WERI-Rb-1 (cell line): Measurements from ENCODE around the gene MYLK3.

Source experiments
- DNase-seq: peaks from one replicate; pipeline ENCODE4 v3.0.0-alpha.2; 2020
- H3K27ac ChIP-seq: fragments of 250-450 bp; sonication (Bioruptor Pico); 2 replicates; pipeline ENCODE4 v1.5.1; 2020; ENCODE audit warnings: mild to moderate bottlenecking, moderate library complexity
- H3K27me3 ChIP-seq: fragments of 250-450 bp; sonication (Bioruptor Pico); 2 replicates; pipeline ENCODE4 v1.5.1; 2021; ENCODE audit warnings: mild to moderate bottlenecking, low read depth, moderate library complexity; ENCODE audit not compliant: insufficient read depth, severe bottlenecking
- H3K36me3 ChIP-seq: fragments of 250-450 bp; sonication (Bioruptor Pico); 2 replicates; pipeline ENCODE4 v1.5.1; 2020; ENCODE audit warnings: mild to moderate bottlenecking, moderate library complexity
- H3K4me3 ChIP-seq: 2 replicates; pipeline ENCODE4 v1.5.1; 2011; ENCODE audit warnings: low read depth, mild to moderate bottlenecking, control low read depth, low read length
- H3K9me3 ChIP-seq: fragments of 250-450 bp; sonication (Bioruptor Pico); 2 replicates; pipeline ENCODE4 v1.5.1; 2021; ENCODE audit warnings: mild to moderate bottlenecking, moderate library complexity; ENCODE audit not compliant: severe bottlenecking
- TF ChIP-seq, protein P1 (sequence below): IDR thresholded peaks from 2 replicates; pipeline ENCODE4 v1.5.1; 2011; ENCODE audit warnings: low read depth, mild to moderate bottlenecking, control low read depth, inconsistent platforms, low read length

Gene MYLK3

DNA sequence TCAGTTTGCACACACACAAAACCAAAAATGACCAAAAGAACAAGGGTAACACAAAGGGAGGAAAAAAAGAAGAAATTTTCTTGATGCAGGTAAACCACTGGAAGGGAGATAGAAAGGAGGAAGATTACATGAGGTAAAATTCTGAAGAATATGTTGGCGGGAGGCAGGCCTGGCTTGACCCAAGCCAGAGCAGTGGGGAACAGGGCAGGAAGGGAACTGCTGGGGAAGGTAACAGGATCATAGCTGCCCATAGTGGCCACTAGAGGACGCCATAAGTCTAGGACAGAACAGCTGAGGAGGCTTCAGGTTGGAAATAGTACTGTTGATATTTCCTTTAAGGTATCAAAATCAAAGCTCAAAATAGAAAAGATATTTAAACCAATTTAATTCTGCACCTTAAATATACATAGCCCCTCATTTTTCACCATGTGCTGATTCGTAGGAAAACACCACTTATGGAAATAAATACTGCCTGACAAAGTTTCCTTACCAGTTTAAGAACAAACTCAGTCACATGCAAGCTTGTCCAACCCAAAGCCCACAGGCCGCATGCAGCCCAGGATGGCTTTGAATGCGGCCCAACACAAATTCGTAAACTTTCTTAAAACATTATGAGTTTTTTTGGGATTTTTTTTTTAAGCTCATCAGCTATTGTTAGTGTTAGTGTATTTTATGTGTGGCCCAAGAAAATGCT is 74.7 kb downstream of the MYLK3 start:
- peak; percentile 55 for DNase-seq
- TF ChIP-seq, protein P1, sequence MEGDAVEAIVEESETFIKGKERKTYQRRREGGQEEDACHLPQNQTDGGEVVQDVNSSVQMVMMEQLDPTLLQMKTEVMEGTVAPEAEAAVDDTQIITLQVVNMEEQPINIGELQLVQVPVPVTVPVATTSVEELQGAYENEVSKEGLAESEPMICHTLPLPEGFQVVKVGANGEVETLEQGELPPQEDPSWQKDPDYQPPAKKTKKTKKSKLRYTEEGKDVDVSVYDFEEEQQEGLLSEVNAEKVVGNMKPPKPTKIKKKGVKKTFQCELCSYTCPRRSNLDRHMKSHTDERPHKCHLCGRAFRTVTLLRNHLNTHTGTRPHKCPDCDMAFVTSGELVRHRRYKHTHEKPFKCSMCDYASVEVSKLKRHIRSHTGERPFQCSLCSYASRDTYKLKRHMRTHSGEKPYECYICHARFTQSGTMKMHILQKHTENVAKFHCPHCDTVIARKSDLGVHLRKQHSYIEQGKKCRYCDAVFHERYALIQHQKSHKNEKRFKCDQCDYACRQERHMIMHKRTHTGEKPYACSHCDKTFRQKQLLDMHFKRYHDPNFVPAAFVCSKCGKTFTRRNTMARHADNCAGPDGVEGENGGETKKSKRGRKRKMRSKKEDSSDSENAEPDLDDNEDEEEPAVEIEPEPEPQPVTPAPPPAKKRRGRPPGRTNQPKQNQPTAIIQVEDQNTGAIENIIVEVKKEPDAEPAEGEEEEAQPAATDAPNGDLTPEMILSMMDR: peak; percentile 93
- Histone ChIP-seq H3K36me3 (peaks cover 35% of the 10 kb centered on the region), H3K9me3 (no peaks in the 10 kb centered on the region), H3K27ac (no peak overlapping the region), H3K4me3 (no peak overlapping the region), H3K27me3 (no peaks in the 10 kb centered on the region)

DNA sequence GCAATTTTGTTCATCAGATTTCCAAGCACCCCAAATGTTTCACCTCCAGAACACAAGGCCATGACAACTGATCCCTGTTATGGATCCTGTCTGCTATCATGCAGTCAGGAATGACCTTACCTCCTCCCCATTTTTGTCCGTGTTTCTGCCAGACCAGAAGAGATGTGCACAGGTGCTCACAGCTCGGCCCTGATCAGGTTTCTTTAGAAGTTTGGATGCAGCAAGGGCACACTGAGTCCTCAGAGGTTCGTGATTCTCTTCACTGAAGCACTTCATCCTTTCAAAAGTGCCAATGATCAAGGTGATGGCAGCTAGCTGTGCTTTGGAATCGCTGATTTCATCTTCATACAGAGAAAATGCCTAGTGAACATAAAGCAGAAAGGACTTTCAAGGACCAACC is 86.0 kb downstream of the MYLK3 start:
- DNase-seq: no peak
- Histone ChIP-seq H3K9me3 (no peaks in the 10 kb centered on the region), H3K27me3 (no peaks in the 10 kb centered on the region), H3K4me3 (no peak overlapping the region), H3K36me3 (peaks cover 54% of the 10 kb centered on the region), H3K27ac (no peak overlapping the region)
- TF ChIP-seq, protein P1: no peak

DNA sequence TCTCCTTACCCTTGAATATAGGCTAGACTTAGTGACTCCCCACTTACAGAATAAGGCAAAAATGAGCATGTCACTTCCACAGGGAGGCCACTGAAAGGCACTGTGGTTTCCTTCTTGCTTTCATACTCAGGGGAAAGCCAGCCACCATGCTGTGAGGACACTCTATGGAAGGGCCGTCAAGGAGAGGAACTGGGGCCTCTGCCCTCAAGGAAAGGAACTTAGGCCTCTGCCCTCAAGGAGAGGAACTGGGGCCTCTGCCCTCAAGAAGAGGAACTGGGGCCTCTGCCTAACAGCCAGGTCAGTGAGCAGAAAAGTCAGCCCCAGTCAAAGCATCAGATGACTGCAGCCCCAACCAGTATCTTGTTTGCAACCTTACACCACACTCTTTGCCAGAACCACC is 89.2 kb downstream of the MYLK3 start:
- TF ChIP-seq, protein P1: no peak
- no peaks in the 10 kb centered on the region for H3K27me3 ChIP-seq
- no peaks in the 10 kb centered on the region for H3K9me3 ChIP-seq
- no peak overlapping the region for H3K4me3 ChIP-seq
- H3K27ac ChIP-seq: no peak overlapping the region
- DNase-seq: no peak
- H3K36me3 ChIP-seq: peaks cover 40% of the 10 kb centered on the region
